ENCODE measurements around the gene DLG2. TPM values are rescaled to one million over a fixed set of nuclear protein-coding genes. Genes with fewer than 3 reads are reported as not detected.

Gene DLG2
- total RNA-seq, 1 donor = 1.3 TPM

DNA sequence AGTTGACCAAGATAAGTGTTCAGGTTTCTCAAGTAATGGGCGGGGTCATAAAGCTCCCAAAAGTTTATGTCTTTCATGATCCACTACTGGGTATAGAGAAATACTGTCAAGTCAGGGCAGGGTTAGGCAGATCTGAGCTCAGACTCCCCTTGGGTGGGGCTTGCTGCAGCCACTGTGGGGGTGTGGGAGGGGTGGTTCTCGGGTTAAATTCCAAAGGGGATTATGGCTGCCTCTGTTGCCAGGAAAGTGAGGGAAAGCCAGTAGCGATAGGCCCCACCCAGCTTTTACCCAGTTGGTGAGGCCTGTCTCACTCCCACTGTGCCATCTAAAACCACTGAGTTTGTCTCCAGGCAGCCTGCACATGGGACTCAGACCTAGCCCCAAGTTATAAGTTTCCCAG, 37.8 kb downstream of the DLG2 start:
- no peak overlapping the region for H3K4me3 ChIP-seq (ENCODE audit: low read depth, low read length)
- TF ChIP-seq, protein P1, sequence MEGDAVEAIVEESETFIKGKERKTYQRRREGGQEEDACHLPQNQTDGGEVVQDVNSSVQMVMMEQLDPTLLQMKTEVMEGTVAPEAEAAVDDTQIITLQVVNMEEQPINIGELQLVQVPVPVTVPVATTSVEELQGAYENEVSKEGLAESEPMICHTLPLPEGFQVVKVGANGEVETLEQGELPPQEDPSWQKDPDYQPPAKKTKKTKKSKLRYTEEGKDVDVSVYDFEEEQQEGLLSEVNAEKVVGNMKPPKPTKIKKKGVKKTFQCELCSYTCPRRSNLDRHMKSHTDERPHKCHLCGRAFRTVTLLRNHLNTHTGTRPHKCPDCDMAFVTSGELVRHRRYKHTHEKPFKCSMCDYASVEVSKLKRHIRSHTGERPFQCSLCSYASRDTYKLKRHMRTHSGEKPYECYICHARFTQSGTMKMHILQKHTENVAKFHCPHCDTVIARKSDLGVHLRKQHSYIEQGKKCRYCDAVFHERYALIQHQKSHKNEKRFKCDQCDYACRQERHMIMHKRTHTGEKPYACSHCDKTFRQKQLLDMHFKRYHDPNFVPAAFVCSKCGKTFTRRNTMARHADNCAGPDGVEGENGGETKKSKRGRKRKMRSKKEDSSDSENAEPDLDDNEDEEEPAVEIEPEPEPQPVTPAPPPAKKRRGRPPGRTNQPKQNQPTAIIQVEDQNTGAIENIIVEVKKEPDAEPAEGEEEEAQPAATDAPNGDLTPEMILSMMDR (IDR thresholded peaks at IDR 0.05; ENCODE audit: insufficient read depth, low read depth, low read length) = no peak
- no peak for DNase-seq (ENCODE audit: low read depth)

DNA sequence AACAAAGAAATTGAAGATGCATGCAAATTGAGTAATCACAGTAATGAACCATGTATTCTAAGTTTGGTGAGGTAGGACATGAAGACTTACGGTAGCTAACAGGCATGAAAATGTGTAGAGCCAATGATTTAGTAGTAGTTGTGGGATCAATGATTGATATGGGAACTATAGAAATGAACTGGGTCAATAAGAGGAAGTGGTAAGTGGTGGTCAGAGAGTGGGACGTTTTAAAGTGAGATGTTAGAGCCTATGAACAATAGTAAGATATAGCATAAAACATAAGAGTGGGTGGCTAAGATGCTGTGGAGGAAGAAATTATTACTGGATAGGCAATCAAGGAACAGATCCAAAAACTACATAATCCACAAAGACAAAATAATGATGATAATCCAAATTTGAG, 45.0 kb downstream of the DLG2 start:
- no peak overlapping the region for H3K4me3 ChIP-seq (ENCODE audit: low read depth, low read length)
- no peak for DNase-seq (ENCODE audit: low read depth)
- TF ChIP-seq, protein P1 (IDR thresholded peaks at IDR 0.05; ENCODE audit: insufficient read depth, low read depth, low read length) = no peak

DNA sequence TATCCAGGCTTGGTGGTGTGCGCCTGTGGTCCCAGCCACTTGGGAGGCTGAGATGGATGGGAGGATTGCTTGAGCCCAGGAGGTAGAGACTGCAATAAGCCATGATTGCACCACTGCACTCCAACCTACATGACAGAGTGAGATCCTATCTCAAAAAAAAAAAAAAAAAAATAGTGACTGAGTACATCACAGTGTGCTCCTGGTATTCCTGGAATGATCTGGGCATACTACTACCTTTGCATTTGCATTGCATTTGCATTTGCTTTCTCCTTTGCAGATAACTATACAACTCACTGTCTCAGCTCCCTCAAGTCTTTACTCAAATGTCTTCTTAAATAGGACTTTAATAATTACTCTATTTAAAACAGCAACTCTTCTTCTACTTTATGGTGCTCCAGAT, 51.8 kb downstream of the DLG2 start:
- TF ChIP-seq, protein P1 (IDR thresholded peaks at IDR 0.05; ENCODE audit: insufficient read depth, low read depth, low read length) = no peak
- H3K4me3 ChIP-seq (ENCODE audit: low read depth, low read length) = no peak overlapping the region
- no peak for DNase-seq (ENCODE audit: low read depth)

DNA sequence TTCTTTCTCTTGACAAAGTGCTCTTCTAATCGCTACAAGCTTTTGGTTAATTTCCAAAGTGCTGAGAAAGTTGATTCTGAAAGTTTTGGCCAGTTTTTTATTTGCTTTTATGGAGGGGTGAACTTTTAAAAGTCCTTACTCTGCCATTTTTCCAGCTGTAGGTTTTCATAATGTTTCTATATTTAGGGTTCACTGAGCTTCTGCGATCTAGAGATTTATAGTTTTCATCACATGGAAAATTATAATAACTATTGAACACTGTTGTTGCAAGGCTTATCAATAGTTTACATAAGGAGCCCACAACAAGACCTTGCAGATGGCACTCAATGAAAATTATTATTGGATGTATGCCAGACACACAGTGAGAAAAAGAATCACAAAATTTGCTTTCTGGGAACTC, 55.1 kb downstream of the DLG2 start:
- no peak overlapping the region for H3K4me3 ChIP-seq (ENCODE audit: low read depth, low read length)
- TF ChIP-seq, protein P1 (IDR thresholded peaks at IDR 0.05; ENCODE audit: insufficient read depth, low read depth, low read length) = no peak
- DNase-seq (ENCODE audit: low read depth) = no peak

DNA sequence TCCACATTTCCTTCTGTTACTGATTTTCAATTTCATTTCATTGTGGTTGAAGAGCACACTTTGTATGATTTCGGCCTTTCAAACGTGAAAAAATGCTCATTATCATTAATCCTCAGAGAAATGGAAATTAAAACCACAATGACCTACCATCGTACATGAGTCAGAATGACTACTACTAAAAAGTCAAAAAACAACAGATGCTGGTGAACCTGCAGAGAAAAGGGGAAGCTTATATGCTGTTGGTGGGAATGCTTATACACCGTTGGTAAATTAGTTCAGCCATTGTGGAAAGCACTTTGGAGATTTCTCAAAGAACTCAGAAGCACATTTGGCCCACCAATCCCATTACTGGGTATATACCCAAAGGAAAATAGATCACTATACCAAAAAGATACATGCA, 57.6 kb downstream of the DLG2 start:
- H3K4me3 ChIP-seq (ENCODE audit: low read depth, low read length) = no peak overlapping the region
- DNase-seq (ENCODE audit: low read depth) = no peak
- TF ChIP-seq, protein P1 (IDR thresholded peaks at IDR 0.05; ENCODE audit: insufficient read depth, low read depth, low read length) = no peak

DNA sequence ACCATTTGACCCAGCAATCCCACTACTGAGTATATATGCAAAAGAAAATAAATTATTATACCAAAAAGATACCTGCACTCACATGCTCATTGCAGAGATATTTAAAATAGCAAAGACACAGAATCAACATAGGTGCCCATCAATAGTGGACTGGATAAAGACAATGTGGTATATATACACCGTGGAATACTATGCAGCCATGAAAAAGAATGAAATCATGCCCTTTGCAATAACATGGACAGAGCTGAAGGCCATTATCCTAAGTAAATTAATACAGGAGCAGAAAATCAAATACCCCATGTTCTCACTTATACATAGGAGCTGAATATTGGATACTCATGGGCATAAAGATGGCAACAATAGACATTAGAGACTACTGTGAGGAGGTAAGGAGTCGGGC, 68.7 kb downstream of the DLG2 start:
- TF ChIP-seq, protein P1 (IDR thresholded peaks at IDR 0.05; ENCODE audit: insufficient read depth, low read depth, low read length) = no peak
- DNase-seq (ENCODE audit: low read depth) = no peak
- H3K4me3 ChIP-seq (ENCODE audit: low read depth, low read length) = no peak overlapping the region

DNA sequence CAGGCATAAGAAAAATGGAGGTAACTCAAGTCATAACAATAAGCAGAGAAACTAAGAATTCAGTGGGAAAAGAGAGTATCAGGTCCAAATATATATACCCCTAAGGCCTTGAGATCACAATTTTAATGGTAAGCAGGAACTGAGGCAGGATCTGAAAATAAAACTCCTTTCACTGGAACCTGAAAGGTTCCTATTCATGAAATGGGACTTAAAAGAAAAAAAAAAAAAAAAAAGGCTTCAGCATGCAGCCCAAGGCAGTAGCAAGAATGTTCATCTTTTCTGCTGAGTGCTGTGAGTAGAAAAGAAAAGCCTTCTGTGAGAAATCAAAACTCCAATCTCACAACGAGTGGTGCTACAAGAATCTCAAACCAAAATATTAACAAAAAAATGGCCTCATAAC, 75.3 kb downstream of the DLG2 start:
- DNase-seq (ENCODE audit: low read depth) = no peak
- H3K4me3 ChIP-seq (ENCODE audit: low read depth, low read length) = no peak overlapping the region
- TF ChIP-seq, protein P1 (IDR thresholded peaks at IDR 0.05; ENCODE audit: insufficient read depth, low read depth, low read length) = no peak
